ENCODE measurements around the gene SLC8A1.

The SLC8A1 gene

DNA sequence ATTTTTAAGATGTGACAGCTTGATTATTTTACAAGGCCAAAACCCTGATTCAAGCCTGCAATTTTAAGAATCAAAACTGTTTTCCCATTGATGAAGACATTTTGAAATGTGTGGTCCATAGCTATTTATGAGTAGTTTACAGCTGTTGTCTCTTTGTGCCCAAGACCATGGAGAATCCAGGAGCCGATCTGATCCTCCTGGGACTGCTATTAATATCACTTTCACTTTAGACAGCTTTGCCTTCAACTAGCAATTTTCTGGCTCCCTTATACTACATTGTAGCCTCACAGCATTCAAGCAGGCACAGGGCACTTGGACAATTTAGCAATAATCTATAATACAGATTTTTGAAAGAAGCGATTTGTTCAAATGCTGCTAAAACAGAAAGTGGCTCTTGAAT, 172.9 kb downstream of the SLC8A1 start:
- no peak for TF ChIP-seq POLR2A (IDR thresholded peaks at IDR 0.05; ENCODE audit: low read length)
- TF ChIP-seq GATA1 (IDR thresholded peaks at IDR 0.05; ENCODE audit: low read depth, low read length), result no peak
- DNase-seq, result no peak

DNA sequence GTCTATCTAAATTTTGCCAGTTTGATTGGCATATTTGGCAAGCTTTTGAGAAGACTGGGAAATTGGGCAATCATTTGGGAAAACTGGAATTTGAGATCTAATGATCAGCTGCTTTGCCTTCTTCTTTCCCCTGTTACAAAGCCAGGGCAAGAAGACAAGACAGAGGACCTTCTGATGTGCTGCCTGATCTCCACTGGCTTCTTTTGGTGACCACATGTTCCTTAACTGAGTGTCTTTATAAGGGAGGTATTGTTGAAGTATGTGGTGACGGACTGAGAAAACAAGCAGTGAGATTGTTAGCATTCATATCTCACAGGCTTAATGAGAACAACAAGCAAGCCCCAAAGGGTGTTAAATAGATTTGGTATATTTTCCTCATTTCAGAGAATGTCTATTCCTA, 175.8 kb downstream of the SLC8A1 start:
- DNase-seq, result no peak
- TF ChIP-seq POLR2A (IDR thresholded peaks at IDR 0.05; ENCODE audit: low read length) (no peak), GATA1 (IDR thresholded peaks at IDR 0.05; ENCODE audit: low read depth, low read length) (no peak)

DNA sequence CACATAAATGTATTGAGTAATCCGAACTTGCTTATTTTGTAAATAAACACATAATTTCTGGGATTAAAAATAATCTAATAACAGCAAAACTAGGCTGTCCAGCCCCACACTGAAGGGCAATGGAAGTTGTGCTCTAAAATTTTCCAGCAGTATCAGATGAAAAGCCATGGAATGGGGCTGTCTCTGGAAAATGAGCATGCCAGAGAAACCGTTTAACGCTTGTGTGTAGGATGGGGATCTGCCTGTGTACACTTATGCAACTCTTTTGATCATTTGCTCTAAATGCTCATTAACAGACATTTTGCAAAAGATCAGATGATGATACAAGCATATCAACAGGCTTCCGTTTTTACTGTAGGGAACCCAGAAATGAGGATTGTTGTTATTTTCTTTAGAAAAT, 177.6 kb downstream of the SLC8A1 start:
- TF ChIP-seq POLR2A (IDR thresholded peaks at IDR 0.05; ENCODE audit: low read length) (no peak), GATA1 (IDR thresholded peaks at IDR 0.05; ENCODE audit: low read depth, low read length) (no peak)

DNA sequence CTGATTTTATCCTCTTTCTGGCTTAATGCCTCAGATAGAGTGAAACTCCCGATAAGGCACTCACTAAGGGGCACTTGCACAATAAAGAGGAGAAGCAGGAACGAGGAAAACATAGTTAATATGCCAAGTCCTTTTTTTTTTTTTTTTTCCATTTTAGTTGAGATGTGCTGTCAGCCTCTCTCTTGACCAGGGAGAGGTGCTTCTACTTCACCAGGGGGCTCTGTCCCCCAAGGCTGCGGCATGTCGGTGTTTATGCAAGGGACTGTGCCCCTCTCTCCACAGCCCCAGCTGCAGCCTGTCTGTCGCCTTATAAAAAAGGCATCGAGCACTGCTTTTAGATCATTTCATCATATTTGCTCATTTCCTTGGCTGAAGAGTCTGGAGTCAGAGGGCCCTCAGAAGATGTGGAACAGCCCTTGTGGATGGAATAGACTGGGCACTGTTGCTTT, 178.1 kb downstream of the SLC8A1 start:
- TF ChIP-seq POLR2A (IDR thresholded peaks at IDR 0.05; ENCODE audit: low read length), result no peak
- TF ChIP-seq GATA1 (IDR thresholded peaks at IDR 0.05; ENCODE audit: low read depth, low read length), result no peak
- no peak for DNase-seq

More for the DNA sequence above, 177.6 kb downstream of the SLC8A1 start:
- DNase-seq, result no peak

DNA sequence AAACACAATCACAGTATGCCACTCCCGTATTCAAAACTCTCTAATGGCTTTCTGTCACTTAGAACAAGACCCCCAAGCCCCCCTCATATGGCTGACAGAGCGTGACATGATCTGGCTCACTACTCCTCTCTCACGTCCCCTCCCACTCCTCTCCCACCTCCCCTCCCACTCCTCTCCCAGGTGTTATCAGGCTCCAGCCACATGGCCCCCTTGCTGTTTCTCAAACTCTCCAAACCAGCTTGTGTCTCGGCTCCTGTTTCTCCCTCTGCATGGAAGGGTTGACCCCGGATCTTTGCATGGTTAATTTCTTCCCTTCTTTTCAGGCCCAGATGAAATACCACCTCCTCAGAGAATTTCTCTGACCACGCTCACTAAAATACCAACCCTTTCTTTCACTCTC, 180.8 kb downstream of the SLC8A1 start:
- TF ChIP-seq POLR2A (IDR thresholded peaks at IDR 0.05; ENCODE audit: low read length) (no peak), GATA1 (IDR thresholded peaks at IDR 0.05; ENCODE audit: low read depth, low read length) (no peak)
- DNase-seq, result no peak

DNA sequence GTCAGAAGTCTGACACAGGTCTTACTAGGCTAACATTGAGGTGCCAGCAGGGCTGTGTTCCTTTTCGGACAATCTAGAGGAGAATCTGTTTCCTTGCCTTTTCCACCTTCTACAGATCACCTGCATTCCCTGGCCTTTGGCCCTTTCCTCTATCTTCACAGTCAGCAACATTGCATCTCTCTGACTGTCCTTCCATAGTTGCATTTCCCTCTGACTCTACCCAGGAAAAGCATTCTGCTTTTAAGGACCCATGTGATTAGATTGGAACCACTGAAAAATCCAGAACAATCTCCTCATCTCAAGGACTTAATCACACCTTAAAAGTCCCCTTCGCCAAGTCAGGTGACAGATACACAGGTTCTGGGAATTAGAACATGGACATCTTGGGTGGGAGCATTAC, 181.5 kb downstream of the SLC8A1 start:
- TF ChIP-seq POLR2A (IDR thresholded peaks at IDR 0.05; ENCODE audit: low read length) (no peak), GATA1 (IDR thresholded peaks at IDR 0.05; ENCODE audit: low read depth, low read length) (no peak)

DNA sequence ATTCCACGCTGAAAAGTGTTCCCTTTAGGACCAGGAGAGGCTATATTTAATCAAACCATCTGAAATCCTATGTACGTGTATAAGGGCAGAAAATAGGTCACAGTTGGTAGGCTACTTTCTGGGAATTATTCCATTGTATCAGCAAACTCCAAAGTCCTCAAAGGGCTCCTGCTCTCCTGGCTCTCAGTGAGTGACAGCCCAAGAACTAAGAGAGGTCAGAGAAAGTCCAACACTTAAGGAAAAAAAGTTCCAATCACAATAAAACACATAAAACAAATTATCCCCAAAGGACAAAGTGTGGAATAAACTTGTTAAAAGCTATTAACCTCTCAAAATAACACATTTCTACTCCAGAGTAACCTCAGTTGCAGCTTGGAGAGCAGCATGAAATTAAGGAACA, 183.3 kb downstream of the SLC8A1 start:
- TF ChIP-seq GATA1 (IDR thresholded peaks at IDR 0.05; ENCODE audit: low read depth, low read length) (no peak), POLR2A (IDR thresholded peaks at IDR 0.05; ENCODE audit: low read length) (no peak)

More for the DNA sequence above, 181.5 kb downstream of the SLC8A1 start:
- no peak for DNase-seq

DNA sequence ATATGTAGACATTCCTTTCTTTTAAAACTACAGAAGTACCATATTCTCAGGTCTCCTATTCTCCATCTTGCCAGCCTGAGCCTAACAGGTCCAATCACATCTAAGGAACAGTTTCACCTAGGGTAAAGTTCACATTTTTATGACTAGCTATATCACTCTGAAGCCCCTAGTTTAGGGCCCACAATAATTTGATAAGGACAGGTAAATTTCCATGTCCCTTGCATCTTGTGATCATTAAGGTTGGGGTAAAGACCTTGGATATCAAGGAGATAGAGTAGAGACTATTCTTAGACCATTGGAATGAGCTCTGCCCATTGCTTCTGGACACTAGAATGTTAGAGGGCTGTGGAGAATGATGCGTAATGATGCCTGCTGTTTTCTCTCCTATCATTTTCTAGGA, 185.7 kb downstream of the SLC8A1 start:
- no peak for DNase-seq
- TF ChIP-seq GATA1 (IDR thresholded peaks at IDR 0.05; ENCODE audit: low read depth, low read length) (no peak), POLR2A (IDR thresholded peaks at IDR 0.05; ENCODE audit: low read length) (no peak)

More for the DNA sequence above, 183.3 kb downstream of the SLC8A1 start:
- no peak for DNase-seq

DNA sequence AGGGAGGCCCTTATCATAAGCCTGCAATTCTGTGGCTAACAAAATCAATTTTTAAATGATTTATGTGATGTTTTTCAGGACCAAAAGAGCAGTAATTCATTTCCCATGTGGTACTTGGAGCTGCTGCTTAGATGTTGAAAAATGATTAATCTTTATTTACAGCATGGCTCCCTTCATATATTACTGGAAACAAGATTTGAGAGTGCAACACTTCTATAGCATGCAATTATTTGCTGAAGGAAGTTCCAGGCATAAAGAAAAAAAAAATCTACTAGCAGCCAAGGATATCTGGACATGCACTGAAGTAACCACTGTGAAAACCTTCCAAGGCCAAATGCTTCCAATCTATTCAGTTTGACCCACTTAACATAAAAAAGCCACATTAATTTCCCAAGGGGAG, 186.3 kb downstream of the SLC8A1 start:
- TF ChIP-seq POLR2A (IDR thresholded peaks at IDR 0.05; ENCODE audit: low read length) (no peak), GATA1 (IDR thresholded peaks at IDR 0.05; ENCODE audit: low read depth, low read length) (no peak)
- DNase-seq, result no peak

DNA sequence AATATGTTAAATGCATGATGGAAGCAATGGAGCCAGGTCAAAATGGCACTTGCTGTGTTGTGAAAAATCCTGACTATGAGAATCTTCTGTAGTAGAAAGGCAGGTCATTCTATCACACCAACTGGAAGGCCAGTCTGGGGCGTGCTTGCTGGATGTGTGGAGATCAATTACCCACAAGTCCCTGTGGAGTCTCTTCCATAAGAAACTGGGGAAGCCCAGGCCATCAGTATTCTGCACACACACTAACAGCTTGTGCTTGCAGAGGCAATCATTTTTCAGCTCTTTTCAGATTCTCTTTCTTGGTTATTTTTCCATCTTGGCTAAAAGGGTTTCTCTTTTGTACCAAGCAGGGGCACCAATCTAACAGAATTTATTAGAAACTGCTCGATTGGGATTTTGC, 190.8 kb downstream of the SLC8A1 start:
- DNase-seq, result no peak
- TF ChIP-seq POLR2A (IDR thresholded peaks at IDR 0.05; ENCODE audit: low read length), result no peak
- TF ChIP-seq GATA1 (IDR thresholded peaks at IDR 0.05; ENCODE audit: low read depth, low read length), result no peak

DNA sequence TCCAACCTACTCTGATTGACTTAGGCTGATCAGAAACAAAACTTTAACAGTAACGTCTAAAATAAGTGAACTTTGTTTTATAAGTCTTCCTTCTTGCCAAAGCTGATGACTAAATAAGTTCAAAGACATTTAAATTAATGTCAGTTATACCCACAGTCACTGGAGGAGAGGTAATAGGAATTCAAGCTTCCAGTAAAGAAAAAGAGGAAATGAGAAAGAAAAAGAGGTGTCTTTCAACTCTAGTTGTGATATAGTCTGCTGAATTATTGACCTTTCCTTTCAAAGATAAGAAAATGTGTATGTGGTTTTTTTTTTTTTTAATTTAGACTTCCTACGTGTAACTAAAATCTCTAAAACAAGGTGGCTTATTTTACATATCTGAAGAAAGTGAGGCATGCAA, 191.5 kb downstream of the SLC8A1 start:
- no peak for DNase-seq
- TF ChIP-seq GATA1 (IDR thresholded peaks at IDR 0.05; ENCODE audit: low read depth, low read length), result no peak
- no peak for TF ChIP-seq POLR2A (IDR thresholded peaks at IDR 0.05; ENCODE audit: low read length)

DNA sequence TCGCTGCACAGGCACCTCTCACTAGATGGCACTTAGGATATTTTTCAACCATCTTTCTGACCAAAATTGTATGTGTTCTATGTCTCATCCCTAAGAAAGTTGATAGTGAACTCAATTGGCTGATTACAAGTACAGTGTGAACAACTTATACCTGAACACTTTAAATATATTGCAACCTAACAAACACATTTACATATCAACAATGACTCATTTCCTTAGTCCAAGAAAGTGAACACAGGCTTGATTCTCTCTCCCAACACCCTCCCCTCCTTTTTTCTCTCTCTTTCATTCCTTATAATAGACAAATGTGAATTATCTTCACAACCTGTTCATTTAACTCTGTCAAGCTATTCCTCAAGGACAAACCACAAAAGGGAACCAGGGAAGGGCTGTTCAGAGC, 192.0 kb downstream of the SLC8A1 start:
- DNase-seq, result no peak
- TF ChIP-seq GATA1 (IDR thresholded peaks at IDR 0.05; ENCODE audit: low read depth, low read length) (no peak), POLR2A (IDR thresholded peaks at IDR 0.05; ENCODE audit: low read length) (no peak)

DNA sequence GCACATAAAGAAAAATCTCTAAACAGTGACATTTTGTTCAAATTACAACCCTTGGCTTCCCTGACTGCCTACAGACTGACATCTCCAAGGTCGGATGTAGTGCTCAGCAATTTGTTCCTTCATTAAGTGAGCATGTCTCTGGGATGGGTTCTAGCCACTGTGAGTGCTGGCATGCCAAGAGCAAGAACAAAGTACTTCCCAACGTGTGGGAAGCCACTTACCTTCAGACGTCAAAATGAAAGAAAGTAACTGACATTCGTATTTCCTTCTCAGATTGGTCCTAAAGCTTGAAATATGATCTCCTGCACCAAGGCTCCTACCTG, 193.8 kb downstream of the SLC8A1 start:
- TF ChIP-seq GATA1 (IDR thresholded peaks at IDR 0.05; ENCODE audit: low read depth, low read length) (no peak), POLR2A (IDR thresholded peaks at IDR 0.05; ENCODE audit: low read length) (no peak)

DNA sequence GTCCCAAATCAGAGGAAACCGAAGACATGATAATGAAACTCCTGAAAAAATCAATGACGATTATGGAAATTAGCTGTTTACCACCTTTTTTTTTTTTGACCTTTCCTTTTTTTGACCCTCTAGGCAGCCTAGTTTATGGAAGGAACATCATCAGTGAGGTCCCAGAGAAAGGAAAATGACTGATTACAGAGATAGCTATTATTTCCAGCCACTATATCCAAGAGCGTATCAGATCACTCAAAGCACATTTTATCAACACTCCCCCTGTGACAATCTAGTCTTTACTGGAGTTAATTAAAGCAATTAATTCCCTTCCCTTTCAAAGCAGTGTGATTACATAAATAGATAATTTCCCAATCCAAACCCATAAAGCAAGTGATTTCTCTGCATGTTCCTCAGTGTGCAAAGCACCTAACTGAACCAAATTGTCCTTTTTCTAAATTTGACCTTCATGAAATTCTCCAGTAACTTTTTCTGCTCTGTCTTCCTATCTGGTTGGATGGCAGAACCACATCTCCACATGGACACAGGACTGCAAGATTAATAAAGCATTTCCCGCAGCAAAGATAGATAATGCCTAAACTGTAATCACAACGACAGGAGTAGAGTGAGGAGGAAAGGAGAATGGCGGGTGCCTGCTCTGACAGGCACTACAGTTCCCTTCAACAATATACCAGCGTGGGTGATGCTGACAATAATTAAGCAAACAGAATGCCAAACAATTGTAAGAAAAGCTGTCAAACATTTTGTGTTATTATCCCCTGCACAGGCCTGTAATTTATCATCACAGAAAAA, 194.4 kb downstream of the SLC8A1 start:
- no peak for DNase-seq
- TF ChIP-seq GATA1 (IDR thresholded peaks at IDR 0.05; ENCODE audit: low read depth, low read length), result no peak
- TF ChIP-seq POLR2A (IDR thresholded peaks at IDR 0.05; ENCODE audit: low read length), result no peak

More for the DNA sequence above, 193.8 kb downstream of the SLC8A1 start:
- no peak for DNase-seq

DNA sequence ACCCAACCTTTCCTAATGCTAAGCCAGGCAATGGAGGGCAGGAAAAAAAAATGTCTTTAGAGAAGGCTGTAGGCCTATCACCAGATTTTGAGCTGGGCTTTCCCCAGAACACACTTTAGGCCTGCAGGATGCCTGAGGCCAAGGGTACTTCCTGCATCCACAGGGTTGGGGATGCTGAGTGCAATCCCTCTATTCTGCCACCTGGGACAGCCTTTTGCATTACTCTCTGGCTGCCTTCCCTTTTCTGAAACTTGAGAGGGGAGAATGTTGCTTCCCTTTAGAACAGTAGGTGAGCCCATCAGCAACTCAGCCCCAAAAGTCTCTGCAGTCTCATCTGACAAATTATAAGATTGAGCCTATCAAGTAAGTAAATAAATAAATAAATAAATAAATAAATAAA, 195.2 kb downstream of the SLC8A1 start:
- no peak for DNase-seq
- TF ChIP-seq GATA1 (IDR thresholded peaks at IDR 0.05; ENCODE audit: low read depth, low read length) (no peak), POLR2A (IDR thresholded peaks at IDR 0.05; ENCODE audit: low read length) (no peak)

All from erythroblast (primary cell).